MM.1S (cell line): ENCODE data around the gene RNF32.

Experiments
- DNase-seq: peaks from one replicate; pipeline ENCODE4 v3.0.0-alpha.2; 2015
- H2AFZ ChIP-seq: fragments of 300-600 bp; sonication (generic); 2 replicates; pipeline ENCODE4 v1.6.0; 2016; ENCODE audit warnings: antibody characterized with exemption, low read length
- H3F3A ChIP-seq: fragments of 300-600 bp; sonication (generic); 2 replicates; pipeline ENCODE4 v1.6.1; 2016; ENCODE audit warnings: mild to moderate bottlenecking, antibody characterized with exemption, low read length, moderate library complexity, mixed read lengths; ENCODE audit not compliant: insufficient read depth
- H3K27ac ChIP-seq: fragments of 300-600 bp; sonication (generic); 2 replicates; pipeline ENCODE4 v1.5.1; 2016; ENCODE audit warnings: mild to moderate bottlenecking, low read length
- H3K27me3 ChIP-seq: fragments of 300-600 bp; sonication (generic); replicated peaks from 2 replicates; pipeline ENCODE4 v1.6.0; 2016; ENCODE audit warnings: low read length; ENCODE audit not compliant: insufficient read depth
- H3K36me3 ChIP-seq: fragments of 300-600 bp; sonication (generic); replicated peaks from 2 replicates; pipeline ENCODE4 v1.6.1; 2016; ENCODE audit warnings: mild to moderate bottlenecking, low read length, mixed read lengths; ENCODE audit not compliant: insufficient read depth
- H3K4me1 ChIP-seq: fragments of 300-600 bp; sonication (generic); 2 replicates; pipeline ENCODE4 v1.6.1; 2016; ENCODE audit warnings: low read length, mixed read lengths
- H3K4me2 ChIP-seq: fragments of 300-600 bp; sonication (generic); 2 replicates; pipeline ENCODE4 v1.6.0; 2016; ENCODE audit warnings: low read depth, low read length
- H3K4me3 ChIP-seq: fragments of 300-600 bp; sonication (generic); 2 replicates; pipeline ENCODE4 v1.5.1; 2016; ENCODE audit warnings: low read length, mixed read lengths
- H3K79me2 ChIP-seq: fragments of 300-600 bp; sonication (generic); 2 replicates; pipeline ENCODE4 v1.6.1; 2016; ENCODE audit warnings: mixed run types, low read length, mixed read lengths
- H3K9ac ChIP-seq: fragments of 300-600 bp; sonication (generic); 2 replicates; pipeline ENCODE4 v1.6.1; 2016; ENCODE audit warnings: low read length, mixed read lengths
- H3K9me2 ChIP-seq: fragments of 300-600 bp; sonication (generic); replicated peaks from 2 replicates; pipeline ENCODE4 v1.6.1; 2016; ENCODE audit warnings: mild to moderate bottlenecking, low read length, mixed read lengths; ENCODE audit not compliant: insufficient read depth
- H3K9me3 ChIP-seq: fragments of 300-600 bp; sonication (generic); replicated peaks from 2 replicates; pipeline ENCODE4 v1.6.1; 2016; ENCODE audit warnings: mild to moderate bottlenecking, low read length, mixed read lengths; ENCODE audit not compliant: insufficient read depth
- H4K20me1 ChIP-seq: fragments of 300-600 bp; sonication (generic); 2 replicates; pipeline ENCODE4 v1.6.1; 2016; ENCODE audit warnings: mild to moderate bottlenecking, low read length, moderate library complexity, mixed read lengths; ENCODE audit not compliant: insufficient read depth
- EZH2 ChIP-seq: fragments of 300-600 bp; sonication (generic); optimal IDR thresholded peaks from 2 replicates; pipeline ENCODE3; 2017; ENCODE audit warnings: low read depth, mild to moderate bottlenecking, antibody characterized with exemption, low read length, mixed read lengths
- EZH2phosphoT487 ChIP-seq: fragments of 300-600 bp; sonication (generic); IDR thresholded peaks from 2 replicates; pipeline ENCODE4 v1.6.1; 2018; ENCODE audit warnings: antibody characterized with exemption, low read length
- TF ChIP-seq, protein P1 (sequence below): fragments of 300-600 bp; sonication (generic); IDR thresholded peaks from 2 replicates; pipeline ENCODE4 v1.5.1; 2016; ENCODE audit warnings: antibody characterized with exemption, low read length, mixed read lengths

RNF32 gene

GRCh38 chr7:156638443-156639077, 2.0 kb upstream of the RNF32 start:
- peaks cover 8% of the 10 kb centered on the region; the same call in 1 of the 2 replicates for H3F3A ChIP-seq
- H3K4me1 ChIP-seq = peaks cover 11% of the 10 kb centered on the region; the same call in 1 of the 2 replicates
- no peaks in the 10 kb centered on the region for H4K20me1 ChIP-seq
- H2AFZ ChIP-seq = no peak overlapping the region
- H3K9ac ChIP-seq = no peak overlapping the region
- no peak overlapping the region for H3K4me3 ChIP-seq
- H3K36me3 ChIP-seq = no peaks in the 10 kb centered on the region
- no peaks in the 10 kb centered on the region for H3K79me2 ChIP-seq
- no peak overlapping the region for H3K4me2 ChIP-seq
- H3K9me3 ChIP-seq = no peaks in the 10 kb centered on the region
- H3K27me3 ChIP-seq = no peaks in the 10 kb centered on the region
- no peak for DNase-seq
- no peaks in the 10 kb centered on the region for H3K9me2 ChIP-seq
- H3K27ac ChIP-seq = no peak overlapping the region
- TF ChIP-seq EZH2phosphoT487 (no peak), EZH2 (no peak)
- TF ChIP-seq, protein P1, sequence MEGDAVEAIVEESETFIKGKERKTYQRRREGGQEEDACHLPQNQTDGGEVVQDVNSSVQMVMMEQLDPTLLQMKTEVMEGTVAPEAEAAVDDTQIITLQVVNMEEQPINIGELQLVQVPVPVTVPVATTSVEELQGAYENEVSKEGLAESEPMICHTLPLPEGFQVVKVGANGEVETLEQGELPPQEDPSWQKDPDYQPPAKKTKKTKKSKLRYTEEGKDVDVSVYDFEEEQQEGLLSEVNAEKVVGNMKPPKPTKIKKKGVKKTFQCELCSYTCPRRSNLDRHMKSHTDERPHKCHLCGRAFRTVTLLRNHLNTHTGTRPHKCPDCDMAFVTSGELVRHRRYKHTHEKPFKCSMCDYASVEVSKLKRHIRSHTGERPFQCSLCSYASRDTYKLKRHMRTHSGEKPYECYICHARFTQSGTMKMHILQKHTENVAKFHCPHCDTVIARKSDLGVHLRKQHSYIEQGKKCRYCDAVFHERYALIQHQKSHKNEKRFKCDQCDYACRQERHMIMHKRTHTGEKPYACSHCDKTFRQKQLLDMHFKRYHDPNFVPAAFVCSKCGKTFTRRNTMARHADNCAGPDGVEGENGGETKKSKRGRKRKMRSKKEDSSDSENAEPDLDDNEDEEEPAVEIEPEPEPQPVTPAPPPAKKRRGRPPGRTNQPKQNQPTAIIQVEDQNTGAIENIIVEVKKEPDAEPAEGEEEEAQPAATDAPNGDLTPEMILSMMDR = no peak

DNA sequence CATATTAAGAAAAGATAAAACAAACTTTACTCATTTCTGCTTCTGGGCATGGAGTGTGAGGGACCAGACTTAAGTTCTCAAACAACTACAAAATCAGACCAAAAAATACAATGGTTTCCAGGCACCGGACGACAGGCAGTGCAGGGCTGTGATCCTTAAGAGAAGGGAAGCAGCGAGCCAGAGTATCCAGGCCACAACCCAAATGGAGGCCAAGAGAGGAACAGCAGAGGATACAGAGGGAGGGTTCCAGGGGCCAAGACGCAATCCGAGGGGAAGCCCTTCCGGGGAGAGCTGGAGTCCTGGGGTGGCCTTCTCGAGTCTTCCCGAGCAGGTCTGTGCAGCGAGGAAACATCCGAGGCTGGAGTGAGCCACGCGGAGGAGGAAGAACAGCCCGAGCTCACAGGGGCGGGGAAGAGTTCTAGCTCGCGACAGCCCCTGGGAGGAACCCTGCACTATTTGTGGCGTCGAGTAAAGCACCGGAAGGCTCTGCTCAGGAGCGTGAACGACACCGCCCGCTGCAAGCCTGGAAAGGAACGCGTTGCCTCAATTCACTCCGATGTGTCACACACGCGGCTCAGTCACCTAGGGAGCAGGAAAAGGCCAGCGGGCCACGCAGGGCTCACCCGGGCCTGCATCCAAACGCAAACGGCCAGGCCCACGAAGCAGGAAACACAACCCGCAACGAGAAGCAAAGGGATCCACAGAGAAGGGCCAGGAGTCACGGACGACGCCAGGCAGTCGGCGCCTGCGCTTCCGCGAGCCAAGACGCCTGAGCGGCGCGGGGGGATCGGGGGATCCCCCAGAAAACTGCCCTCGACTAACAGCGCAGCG, 933 bp upstream of the RNF32 start:
- Histone ChIP-seq H2AFZ (peak overlapping the region; percentile 86), H3K4me3 (peak overlapping the region; percentile 86), H4K20me1 (no peaks in the 10 kb centered on the region), H3K4me1 (peaks cover 11% of the 10 kb centered on the region; the same call in 1 of the 2 replicates), H3K36me3 (no peaks in the 10 kb centered on the region), H3F3A (peaks cover 8% of the 10 kb centered on the region; the same call in 1 of the 2 replicates), H3K27ac (no peak overlapping the region), H3K9ac (peak overlapping the region; percentile 42; the same call in 1 of the 2 replicates), H3K9me2 (no peaks in the 10 kb centered on the region), H3K79me2 (no peaks in the 10 kb centered on the region), H3K9me3 (no peaks in the 10 kb centered on the region), H3K27me3 (no peaks in the 10 kb centered on the region), H3K4me2 (peak overlapping the region; percentile 86)
- DNase-seq = no peak
- no peak for TF ChIP-seq EZH2phosphoT487
- TF ChIP-seq, protein P1 = no peak
- TF ChIP-seq EZH2 = no peak

DNA sequence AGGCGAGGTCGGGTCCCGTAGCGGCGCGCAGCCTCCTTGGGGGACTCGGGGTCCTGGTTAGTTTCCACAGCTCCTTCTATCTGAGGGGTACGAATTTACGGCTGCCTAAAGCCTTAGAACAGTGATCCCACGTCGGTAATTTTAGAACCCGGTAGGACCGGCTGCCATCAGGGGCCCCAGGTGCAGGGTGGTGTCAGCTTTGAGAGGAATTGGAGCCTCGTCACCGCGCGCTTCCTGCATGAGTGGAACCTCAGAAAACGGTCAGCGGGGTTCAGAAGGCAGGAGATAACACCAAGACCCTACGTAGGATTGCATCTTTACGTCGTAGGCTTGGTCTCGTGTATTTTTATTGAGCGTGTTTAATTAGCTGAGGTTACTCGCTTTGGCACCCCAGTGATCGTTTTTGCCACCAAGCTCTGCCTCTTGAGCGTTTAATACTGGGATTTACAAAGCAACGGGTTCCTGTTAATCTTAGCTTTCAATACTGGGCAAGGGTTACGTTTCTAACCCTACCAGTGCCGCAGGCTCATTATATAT, 443 bp downstream of the RNF32 start:
- Histone ChIP-seq H2AFZ (peak overlapping the region; percentile 92), H3K9me3 (no peaks in the 10 kb centered on the region), H3K27ac (peak overlapping the region; percentile 71)

More for the DNA sequence above, 443 bp downstream of the RNF32 start:
- Histone ChIP-seq H3K36me3 (no peaks in the 10 kb centered on the region), H3K4me3 (peak overlapping the region; percentile 86), H3K27me3 (no peaks in the 10 kb centered on the region), H3K9ac (peak overlapping the region; percentile 87), H3K79me2 (no peaks in the 10 kb centered on the region), H3K9me2 (no peaks in the 10 kb centered on the region), H3F3A (peaks cover 8% of the 10 kb centered on the region; the same call in 1 of the 2 replicates), H4K20me1 (no peaks in the 10 kb centered on the region), H3K4me1 (peaks cover 11% of the 10 kb centered on the region; the same call in 1 of the 2 replicates), H3K4me2 (peak overlapping the region; percentile 83)
- DNase-seq = peak; percentile 73
- TF ChIP-seq EZH2phosphoT487 = no peak
- TF ChIP-seq, protein P1 = no peak
- no peak for TF ChIP-seq EZH2
